Natural killer cell (primary cell): Measurements from ENCODE around the gene UBAC2. TPM values are rescaled to one million over a fixed set of nuclear protein-coding genes. Genes with fewer than 3 reads are reported as not detected.

ENCODE experiments used
- ATAC-seq, 3 donors: fragments of 150-1000 bp in 2 of 3; fragments of 200-7000 bp in 1 of 3; cut with Tn5 transposase; 1 replicate in 1 of 3; 2 replicates in 2 of 3; pipeline ENCODE4 v1.10.0; 2021; ENCODE audit warnings: mild to moderate bottlenecking in 2 of 3, moderate library complexity in 2 of 3
- DNase-seq, 2 donors: peaks; one replicate each; pipeline versions ENCODE4 v3.0.0 to v3.0.0-alpha.2; 2013 to 2021; ENCODE audit warnings: mixed read lengths in 1 of 2
- H3K27ac ChIP-seq: one replicate; pipeline ENCODE4 v1.5.1; 2013; ENCODE audit warnings: mild to moderate bottlenecking, low read length
- H3K27me3 ChIP-seq: one replicate; pipeline ENCODE4 v1.6.1; 2013; ENCODE audit warnings: low read length; ENCODE audit not compliant: control insufficient read depth, insufficient read depth
- H3K36me3 ChIP-seq: one replicate; pipeline ENCODE4 v1.6.1; 2013; ENCODE audit warnings: low read length; ENCODE audit not compliant: control insufficient read depth, insufficient read depth
- H3K4me1 ChIP-seq: one replicate; pipeline ENCODE4 v1.6.1; 2013; ENCODE audit warnings: low read length; ENCODE audit not compliant: control insufficient read depth, insufficient read depth
- H3K4me3 ChIP-seq: one replicate; pipeline ENCODE4 v1.5.1; 2013; ENCODE audit warnings: low read length
- H3K9me3 ChIP-seq: one replicate; pipeline ENCODE4 v1.6.1; 2013; ENCODE audit warnings: low read length; ENCODE audit not compliant: control insufficient read depth, insufficient read depth
- H3K27ac Mint-ChIP-seq, 2 donors: one replicate each; pipeline ENCODE4 v1.8.0; 2022; ENCODE audit warnings: mild to moderate bottlenecking in 2 of 2, mixed read lengths in 2 of 2, moderate library complexity in 1 of 2
- H3K27me3 Mint-ChIP-seq, 2 donors: one replicate each; pipeline ENCODE4 v1.8.0; 2022; ENCODE audit warnings: low read depth in 2 of 2, mixed read lengths in 2 of 2
- H3K36me3 Mint-ChIP-seq: one replicate; pipeline ENCODE4 v1.8.0; 2022; ENCODE audit warnings: mixed read lengths
- H3K4me1 Mint-ChIP-seq, 2 donors: one replicate each; pipeline ENCODE4 v1.8.0; 2022; ENCODE audit warnings: mixed read lengths in 2 of 2
- H3K4me3 Mint-ChIP-seq: one replicate; pipeline ENCODE4 v1.8.0; 2022; ENCODE audit warnings: mild to moderate bottlenecking, moderate library complexity, mixed read lengths
- H3K9me3 Mint-ChIP-seq, 2 donors: one replicate each; pipeline ENCODE4 v1.8.0; 2022; ENCODE audit warnings: mixed read lengths in 2 of 2
- WGBS: methylation state at CpG from one replicate; pipeline ENCODE4 v1.1.7; 2013; ENCODE audit warnings: missing lambda C conversion rate; ENCODE audit not compliant: insufficient coverage; 5-methylcytosine and 5-hydroxymethylcytosine counted together
- intact Hi-C: fragments of 100-400 bp; cut with micrococcal nuclease; formaldehyde crosslinking; loops from one replicate; pipeline ENCODE4 v1.14.2; 2022
- total RNA-seq, 4 donors: library from RNA; stranded (reverse); fragments of 120-200 nt in 1 of 4; gene quantifications; one replicate each; pipeline versions ENCODE4 v1.2.3 to v1.2.4, GENCODE V29; 2013 to 2022
- TF ChIP-seq, protein P1 (sequence below): fragments of 200-600 bp; IDR thresholded peaks from one replicate; pipeline ENCODE4 v1.8.0; 2022; ENCODE audit warnings: antibody characterized with exemption

The UBAC2 gene
- total RNA-seq, 3 donors from 2014 or later (not counting 1 experiment from before 2014, with no cell fraction given) = 50.6 to 59.1 (median 56.4) TPM

DNA sequence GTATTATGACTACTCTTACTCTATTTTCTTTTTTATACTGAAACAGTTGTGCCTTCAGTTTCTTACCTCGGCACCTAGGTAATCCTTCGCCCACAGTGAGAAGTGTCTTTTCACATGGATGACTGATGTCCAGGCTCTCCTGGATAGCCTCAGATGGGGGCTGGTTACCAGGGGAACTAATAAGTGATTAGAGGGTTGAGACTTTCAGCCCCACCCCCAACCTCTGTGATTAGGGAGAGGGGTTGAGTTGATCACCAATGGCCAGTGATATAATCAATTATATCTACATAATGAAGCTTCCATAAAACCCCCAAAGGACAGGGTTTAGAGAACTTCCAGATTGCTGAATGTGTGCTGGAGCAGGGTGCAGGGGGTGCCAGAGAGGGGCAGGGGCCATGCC, 149.5 kb downstream of the UBAC2 start:
- Histone ChIP-seq H3K27me3 (no peaks in the 10 kb centered on the region), H3K36me3 (peaks cover 18% of the 10 kb centered on the region), H3K4me1 (peaks cover 62% of the 10 kb centered on the region), H3K27ac (no peak overlapping the region), H3K9me3 (no peaks in the 10 kb centered on the region), H3K4me3 (no peak overlapping the region)
- H3K36me3 Mint-ChIP-seq = peaks cover 32% of the 10 kb centered on the region
- intact Hi-C loops = loop anchor here (5.0 to 10.0 kb wide), 2 partner anchors 43 to 175 kb away; partner anchors contain the start of gene GPR183
- WGBS = 100% methylated on average over 2 of the region's 2 CpGs
- H3K9me3 Mint-ChIP-seq = no peaks in the 10 kb centered on the region
- peak overlapping the region; percentile 15 to 68 for H3K27ac Mint-ChIP-seq
- no peaks in the 10 kb centered on the region for H3K27me3 Mint-ChIP-seq
- ATAC-seq = no peak
- no peak for DNase-seq
- TF ChIP-seq, protein P1, sequence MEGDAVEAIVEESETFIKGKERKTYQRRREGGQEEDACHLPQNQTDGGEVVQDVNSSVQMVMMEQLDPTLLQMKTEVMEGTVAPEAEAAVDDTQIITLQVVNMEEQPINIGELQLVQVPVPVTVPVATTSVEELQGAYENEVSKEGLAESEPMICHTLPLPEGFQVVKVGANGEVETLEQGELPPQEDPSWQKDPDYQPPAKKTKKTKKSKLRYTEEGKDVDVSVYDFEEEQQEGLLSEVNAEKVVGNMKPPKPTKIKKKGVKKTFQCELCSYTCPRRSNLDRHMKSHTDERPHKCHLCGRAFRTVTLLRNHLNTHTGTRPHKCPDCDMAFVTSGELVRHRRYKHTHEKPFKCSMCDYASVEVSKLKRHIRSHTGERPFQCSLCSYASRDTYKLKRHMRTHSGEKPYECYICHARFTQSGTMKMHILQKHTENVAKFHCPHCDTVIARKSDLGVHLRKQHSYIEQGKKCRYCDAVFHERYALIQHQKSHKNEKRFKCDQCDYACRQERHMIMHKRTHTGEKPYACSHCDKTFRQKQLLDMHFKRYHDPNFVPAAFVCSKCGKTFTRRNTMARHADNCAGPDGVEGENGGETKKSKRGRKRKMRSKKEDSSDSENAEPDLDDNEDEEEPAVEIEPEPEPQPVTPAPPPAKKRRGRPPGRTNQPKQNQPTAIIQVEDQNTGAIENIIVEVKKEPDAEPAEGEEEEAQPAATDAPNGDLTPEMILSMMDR = no peak
- H3K4me1 Mint-ChIP-seq = peaks cover 65 to 69% of the 10 kb centered on the region in 2 donors
- H3K4me3 Mint-ChIP-seq = no peak overlapping the region

DNA sequence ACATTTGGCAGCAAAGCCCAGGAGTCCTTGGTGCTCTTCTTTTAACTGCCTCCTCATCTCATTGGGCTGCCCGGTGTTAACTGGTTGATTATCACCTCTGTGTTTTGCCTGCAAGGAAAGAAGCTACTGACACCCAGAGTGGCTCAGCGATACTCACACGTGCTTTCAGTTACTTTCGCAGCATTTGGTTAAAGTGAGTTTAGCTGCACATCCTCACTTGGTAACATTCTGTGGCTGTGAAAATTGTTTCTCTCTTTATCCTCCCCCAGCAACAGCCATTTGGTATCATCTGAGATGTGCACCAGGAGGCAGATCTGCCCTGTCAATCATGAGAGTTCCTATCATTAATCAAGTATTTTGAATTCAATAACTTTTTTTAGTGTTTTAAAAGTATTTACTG, 151.1 kb downstream of the UBAC2 start:
- Mint-ChIP-seq H3K4me3 (peak overlapping the region; percentile 21), H3K27ac (peak overlapping the region; percentile 68 to 84), H3K36me3 (peaks cover 30% of the 10 kb centered on the region), H3K4me1 (peaks cover 75 to 78% of the 10 kb centered on the region in 2 donors), H3K9me3 (no peaks in the 10 kb centered on the region), H3K27me3 (no peaks in the 10 kb centered on the region)
- Histone ChIP-seq H3K4me1 (peaks cover 69% of the 10 kb centered on the region), H3K27me3 (no peaks in the 10 kb centered on the region), H3K9me3 (no peaks in the 10 kb centered on the region), H3K4me3 (no peak overlapping the region), H3K27ac (peak overlapping the region; percentile 59), H3K36me3 (peaks cover 20% of the 10 kb centered on the region)
- ATAC-seq = peak; percentile 59 to 80 (median 76)
- intact Hi-C loops = loop anchor here (1.0 to 10.0 kb wide), 3 partner anchors 11 to 177 kb away; partner anchors contain the start of gene GPR183
- whole genome bisulfite sequencing = 25% methylated on average over 4 of the region's 4 CpGs
- TF ChIP-seq, protein P1 = no peak
- DNase-seq = peak in 1 of 2 donors; percentile 82

DNA sequence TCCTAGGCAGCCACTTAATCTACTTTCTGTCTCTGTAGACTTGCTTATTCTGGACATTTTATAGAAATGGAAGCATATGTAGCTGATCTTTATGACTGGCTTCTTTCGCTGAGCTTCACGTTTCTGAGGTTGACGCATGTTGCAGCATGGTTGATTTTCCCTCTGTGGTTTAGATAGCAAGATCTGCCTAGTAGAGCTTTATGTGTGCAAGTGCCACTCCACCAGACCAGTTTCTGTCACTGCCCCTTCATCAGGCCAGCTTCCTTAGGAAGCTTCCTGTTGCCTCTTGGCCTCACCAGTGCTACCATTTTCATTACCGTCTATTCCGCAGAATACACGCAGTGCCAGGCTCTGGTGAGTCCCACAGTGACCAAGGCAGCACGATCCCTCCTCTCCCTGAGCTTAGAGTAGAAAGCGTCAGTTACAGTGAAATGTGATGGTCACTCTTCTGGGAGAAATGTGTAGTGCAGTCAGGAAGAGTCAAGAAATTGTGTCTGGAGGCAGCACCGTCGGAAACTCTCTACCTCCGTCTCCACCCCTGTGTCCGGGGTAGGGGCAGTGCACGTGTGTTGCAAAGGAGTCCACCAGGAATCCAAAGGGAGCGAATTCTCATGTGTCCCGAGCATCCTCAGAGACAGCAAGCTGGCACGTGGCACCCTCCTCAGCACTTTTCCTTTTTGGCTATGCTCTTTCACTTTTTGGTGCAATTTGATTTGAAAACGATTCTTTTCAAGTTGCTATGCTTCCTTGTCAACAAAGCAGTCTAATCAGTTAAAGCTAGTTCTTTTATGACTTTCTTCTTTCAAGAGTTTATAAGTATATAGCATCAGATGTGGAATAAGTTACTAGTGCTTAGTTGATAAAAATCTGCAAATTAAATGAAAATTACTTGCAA, 151.9 kb downstream of the UBAC2 start:
- H3K36me3 ChIP-seq = peaks cover 16% of the 10 kb centered on the region
- Mint-ChIP-seq H3K4me3 (peak overlapping the region; percentile 49), H3K4me1 (peaks cover 75 to 81% of the 10 kb centered on the region in 2 donors), H3K36me3 (peaks cover 22% of the 10 kb centered on the region), H3K27ac (peak overlapping the region; percentile 68 to 84), H3K27me3 (no peaks in the 10 kb centered on the region), H3K9me3 (no peaks in the 10 kb centered on the region)
- DNase-seq (peak in 1 of 2 donors; percentile 66), ATAC-seq (no peak)
- peaks cover 70% of the 10 kb centered on the region for H3K4me1 ChIP-seq
- WGBS = 77% methylated on average over 17 of the region's 17 CpGs
- intact Hi-C loops = loop anchor here (1.0 to 10.0 kb wide), 3 partner anchors 12 to 178 kb away; partner anchors contain the start of gene GPR183
- no peak overlapping the region for H3K4me3 ChIP-seq
- H3K27ac ChIP-seq = peak overlapping the region; percentile 59
- TF ChIP-seq, protein P1 = no peak
- H3K9me3 ChIP-seq = no peaks in the 10 kb centered on the region
- H3K27me3 ChIP-seq = no peaks in the 10 kb centered on the region
